ENCODE results near the gene TEKT3.

Gene TEKT3

DNA sequence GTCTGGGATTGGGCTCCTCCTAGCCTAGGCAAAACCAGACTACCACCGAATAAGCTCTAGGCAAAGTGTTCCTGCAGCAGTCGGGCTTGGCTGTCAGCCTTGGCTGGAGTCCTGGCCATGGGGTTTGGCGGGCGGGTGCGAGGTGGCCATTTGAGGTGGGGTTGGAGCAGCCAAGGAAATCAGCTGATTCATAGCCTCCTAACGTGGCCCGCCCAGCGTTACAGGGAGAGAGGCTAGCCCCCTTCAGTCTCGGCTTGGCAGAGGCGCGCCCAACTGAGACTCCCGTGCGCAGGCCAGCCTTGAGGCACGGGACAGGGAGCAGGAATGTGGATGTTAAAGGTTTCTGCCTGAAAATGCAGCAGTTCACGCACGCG is 78.2 kb downstream of the TEKT3 start:
- no peak for DNase-seq

DNA sequence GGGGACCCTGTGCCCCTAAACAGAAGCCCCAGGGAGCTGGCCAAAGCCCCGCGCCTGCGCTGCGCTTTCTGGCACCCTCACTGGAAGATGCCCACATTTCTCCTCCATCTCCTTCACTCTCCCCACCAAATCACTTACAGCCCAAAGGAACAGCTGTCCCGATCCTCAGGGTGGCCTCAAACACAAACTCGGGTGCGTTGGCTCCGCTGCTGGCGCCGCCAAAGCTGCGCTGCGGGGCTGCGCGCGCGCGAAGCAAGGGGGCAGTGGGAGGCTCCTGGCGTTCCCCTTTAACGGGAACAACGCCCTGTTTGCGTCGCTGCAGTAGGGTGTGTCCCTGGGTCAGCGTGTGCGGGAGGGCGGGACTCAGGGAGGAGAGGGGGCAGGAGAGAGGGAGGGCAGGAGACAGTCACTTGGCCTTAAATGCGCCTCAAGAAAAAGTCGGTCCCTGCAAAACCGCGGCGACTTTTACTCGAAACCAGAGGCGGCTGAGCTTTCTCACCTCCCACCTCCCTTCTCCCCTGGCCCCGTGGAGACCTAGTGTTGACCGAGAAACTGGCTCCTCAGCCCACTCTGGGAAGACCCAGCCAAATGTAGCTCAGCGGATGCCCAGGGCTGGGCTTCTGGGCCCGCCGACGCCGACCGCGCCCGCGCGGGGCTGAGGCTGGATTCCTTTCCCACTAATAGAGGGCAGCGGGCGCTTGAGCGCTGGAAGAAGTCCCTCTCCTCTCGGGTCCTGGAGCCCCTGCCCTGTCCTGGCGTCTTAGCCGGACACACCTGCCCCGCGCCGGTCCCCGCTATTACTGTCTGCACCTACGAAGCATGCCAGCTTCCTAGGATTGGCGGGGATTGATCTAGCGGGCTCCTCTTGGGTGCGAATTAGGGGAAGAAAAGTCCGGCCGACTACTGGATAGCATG is 78.8 kb downstream of the TEKT3 start:
- no peak for DNase-seq

DNA sequence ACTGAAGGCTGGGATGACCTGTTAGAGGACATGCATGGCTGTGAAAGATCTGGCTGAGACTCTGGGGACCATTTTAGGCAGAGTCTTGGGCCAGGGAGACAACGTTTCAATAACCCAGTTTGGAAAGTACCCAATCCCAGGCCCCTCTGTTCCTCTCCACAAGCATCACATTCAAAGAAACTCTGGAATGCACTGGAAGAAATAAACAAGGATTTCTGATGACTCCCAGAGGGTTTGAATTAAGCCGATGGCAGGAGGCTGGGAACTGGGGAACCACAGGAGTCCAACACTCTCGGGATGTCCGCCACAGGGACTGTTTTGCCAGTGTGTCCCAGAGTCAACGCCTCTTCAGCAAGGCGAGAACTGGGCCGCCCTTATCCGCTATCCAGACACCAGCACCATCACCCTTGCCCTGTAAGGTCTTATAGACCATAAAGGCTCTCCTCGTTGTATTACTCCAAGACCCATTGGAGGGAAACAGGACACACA is 79.6 kb downstream of the TEKT3 start:
- no peak for DNase-seq

DNA sequence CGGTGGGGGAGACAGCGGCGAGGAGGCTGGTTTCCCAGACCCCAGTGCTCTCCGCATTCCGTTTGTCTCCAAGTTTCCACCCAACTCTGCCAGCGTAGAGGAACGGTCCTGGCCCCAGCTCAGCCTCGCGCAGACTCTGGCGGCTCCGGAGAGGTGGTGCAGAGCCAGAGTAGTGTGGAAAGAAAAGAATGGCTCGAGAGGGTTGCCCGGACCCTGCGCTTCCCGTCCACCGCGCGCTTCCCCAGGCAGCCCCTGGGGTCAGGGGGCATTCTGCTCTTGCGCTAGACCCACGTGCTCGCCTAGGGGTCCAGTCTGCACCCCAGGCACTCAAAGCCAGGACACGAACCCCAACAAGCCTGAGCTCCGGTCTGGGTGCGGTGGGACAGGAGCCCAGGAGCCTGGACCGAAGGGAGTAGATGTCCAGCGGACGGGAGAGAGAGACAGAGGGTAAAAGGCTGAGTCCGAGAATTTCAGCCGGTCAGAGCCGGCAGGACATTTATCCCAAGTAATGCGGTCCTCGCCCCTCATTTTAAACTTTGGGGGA is 80.1 kb downstream of the TEKT3 start:
- no peak for DNase-seq

DNA sequence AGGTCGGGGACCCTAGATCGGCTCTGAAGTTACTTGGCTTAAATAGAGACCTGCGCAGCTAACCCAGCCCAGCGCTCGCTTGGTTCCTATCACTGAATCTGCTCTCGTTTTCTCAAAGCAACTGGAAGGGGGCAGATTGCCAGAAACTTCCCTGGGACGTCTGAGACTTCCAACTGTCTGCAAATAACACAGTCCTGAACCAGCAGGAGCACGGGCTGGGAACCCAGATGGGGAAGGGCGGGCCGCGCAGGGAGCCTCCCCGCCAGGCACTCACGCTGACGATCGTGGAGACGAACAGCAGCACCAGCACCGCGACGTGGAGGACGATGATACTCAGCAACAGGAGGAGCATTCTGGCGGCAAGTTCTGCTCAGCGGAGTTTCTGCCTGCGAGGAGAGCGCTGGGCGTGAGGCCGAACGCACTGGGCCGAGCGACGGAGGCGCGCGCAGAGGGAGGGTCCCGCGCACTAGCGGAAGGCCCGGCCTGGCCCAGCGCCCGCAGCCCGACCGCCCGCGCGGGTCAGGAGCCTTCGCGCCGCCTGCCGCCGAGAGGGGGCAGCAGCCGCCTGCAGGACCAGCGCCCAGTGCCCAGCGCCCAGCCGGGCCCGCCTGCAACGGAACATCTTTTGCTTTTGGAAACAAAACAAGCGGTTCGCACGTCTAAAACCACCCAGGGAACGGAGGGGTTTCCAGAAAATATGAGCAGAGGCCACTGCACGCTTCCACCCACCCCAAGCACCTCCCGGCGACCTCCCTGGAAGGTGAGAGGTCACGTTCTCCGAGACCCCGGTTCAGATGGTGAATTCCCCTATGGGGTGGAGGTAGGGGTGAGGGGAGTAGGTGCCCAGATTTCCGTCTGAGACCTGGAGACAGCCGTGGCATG is 80.8 kb downstream of the TEKT3 start:
- peak; percentile 73 for DNase-seq

DNA sequence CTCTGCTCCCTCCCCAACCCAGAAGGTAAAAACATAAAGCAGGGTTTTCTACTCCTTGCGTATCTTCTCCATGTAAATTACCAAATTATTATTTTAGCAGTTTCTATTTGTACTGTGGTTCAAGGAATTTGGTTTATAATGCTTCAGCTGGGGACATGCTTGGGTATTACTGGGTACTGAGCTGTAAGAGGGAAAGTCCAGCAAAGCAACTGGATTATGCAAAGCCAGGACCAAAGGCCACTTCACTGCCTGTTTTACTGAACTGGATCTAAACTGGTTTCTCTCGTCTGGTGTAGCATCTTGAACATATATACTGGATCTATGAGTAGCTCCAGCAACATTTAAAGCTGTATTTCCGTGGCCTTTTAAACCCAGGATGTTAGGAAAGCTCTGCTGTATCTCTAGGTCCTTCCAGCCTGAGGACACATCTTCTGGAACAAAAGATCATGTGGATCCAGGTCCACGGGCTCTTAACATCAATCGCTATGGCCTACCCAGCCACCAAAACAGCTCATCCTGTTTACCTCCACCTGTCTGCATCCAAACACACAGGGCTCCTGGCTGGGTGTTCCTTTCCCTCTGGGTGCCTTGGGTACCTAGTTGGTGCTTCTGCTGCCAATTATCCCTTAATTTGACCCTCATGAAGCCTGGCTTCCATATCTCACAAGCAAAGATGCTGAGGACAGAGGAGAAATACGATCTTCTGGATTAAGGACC is 83.4 kb downstream of the TEKT3 start:
- DNase-seq, result no peak

DNA sequence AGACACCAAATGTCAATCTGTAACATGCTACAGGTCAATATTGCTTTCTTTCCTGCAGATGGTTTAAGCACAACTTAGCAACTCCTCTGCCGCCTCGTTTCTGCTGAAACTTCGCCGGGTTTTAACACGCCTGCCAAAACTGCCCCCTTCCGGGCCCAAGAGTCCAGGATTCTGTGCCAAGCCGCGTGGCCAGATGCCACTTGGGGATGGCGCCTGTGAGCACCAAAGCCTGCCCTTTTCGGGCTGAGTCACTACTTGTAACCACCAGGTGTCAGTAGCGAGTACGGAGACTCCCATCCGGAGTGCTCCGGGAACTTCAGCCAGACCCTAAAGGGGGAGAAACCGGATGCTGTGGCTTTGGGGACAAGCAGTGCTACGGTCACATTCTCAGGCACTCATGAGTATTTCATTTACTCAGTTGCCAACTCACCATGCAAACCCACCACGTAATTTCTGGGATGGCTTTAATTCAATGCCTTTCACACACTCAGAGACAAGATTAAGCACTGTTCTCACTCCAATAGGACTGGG is 84.1 kb downstream of the TEKT3 start:
- peak; percentile 81 for DNase-seq

DNA sequence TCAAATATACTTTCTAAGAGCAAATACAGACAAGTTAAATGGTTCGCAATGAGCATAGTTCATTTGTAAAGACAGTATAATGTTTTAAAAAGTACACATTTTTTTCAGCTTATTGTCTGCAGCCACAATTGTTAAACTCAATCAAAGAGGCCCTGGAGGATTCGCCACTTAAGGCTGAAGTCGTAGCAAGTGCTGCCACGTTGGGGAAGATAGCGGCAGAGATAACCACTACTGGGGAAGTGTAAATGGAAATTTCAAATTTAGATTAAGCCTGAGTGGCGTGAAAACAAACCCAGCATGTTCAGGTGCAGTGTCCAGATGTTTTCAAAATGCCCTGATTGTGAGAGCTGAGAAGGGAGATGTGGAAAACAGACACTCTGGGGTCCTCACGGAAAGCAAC is 84.7 kb downstream of the TEKT3 start:
- DNase-seq, result no peak

DNA sequence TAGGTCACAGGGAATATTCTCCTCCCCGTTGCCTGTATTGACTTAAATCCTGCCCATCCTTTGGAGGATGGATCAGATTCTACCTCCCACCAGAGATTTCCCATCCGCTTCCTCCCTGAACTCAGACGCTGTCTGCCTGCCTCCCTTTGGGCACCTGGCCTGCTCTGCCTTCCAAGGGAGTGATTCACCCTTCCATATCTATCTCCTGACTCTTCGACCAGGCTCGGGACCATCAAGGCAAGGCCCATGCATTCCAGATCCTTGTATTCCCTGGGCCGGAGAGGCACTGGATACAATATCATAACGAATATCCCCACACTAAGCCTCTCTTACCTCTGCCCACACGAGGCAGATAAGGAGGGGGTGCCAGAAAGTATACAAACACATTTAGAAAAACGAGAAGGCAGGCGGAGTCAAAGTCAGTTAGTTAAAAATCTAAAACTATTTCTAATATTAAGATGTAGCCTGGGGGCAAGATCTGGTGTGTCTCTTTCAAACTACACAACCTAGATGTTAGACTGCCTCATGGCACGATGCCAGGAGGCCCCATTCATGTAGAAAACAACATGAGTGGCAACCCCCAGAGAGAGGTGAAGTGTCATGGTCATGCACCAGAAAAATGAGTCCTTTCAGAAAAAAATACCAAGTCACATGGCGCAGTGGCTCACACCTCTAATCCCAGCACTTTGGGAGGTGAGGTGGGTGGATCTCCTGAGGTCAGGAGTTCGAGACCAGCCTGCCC is 85.5 kb downstream of the TEKT3 start:
- no peak for DNase-seq

Data from activated CD4-positive, alpha-beta T cell treated with anti-CD3 and anti-CD28 coated beads, Interleukin-2, Interleukin-6, amounts not matched to agents 100 ng/mL and 50 ng/mL, durations not matched to agents 16 hours and 8 hours (primary cell).